NOMO-1 treated with dmso at 0.1 percent for 144 hours (cell line): ENCODE results near the gene OR1E2.
"Not testable (repeated sequence)": the region's sequence is repeated elsewhere in the genome, so short reads cannot be mapped to it uniquely, and the experiment has no call there.

Experiments used
- DNase-seq: peaks from one replicate; lab custom pipeline; 2025; ENCODE audit not compliant: unreplicated experiment; lab: John Stamatoyannopoulos, UW

Gene OR1E2

DNA sequence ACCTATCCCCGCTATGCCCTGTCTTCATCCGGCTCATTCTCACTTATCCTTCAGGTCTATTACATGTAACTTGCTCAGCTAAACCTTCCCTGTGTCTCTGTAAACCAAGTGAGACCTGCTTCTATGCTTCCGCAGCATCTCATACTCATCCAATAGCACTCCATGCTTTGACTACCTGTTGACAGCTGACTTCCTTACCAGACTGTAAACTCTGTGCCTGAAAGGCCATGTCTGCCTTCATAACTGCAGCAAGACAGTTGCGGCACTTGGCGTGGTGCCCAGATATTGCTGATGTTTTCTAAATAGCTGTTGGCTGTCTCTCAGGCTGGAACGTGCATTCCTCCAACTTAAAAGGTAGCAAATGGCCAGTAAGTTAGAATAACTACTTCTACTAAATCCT lies 33.6 kb downstream of the OR1E2 start:
- DNase-seq, result no peak

DNA sequence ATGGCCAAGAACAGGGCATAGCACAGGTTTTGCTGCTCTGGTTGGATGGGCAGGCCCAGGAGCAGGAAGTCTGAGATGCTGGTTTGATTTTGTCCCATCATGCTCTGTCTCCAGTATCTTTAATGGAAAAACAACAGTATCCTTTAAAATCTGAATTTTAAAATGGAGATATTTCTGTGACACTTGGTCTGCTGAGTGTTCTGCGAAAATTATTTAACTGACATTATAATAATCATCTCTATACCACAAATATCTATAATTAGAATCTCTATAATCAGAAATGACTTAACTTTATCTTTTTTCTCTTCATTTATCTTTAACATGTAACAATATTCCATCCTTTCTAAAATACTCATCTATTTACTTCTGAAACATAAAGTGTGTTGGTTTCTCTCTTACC lies 35.3 kb downstream of the OR1E2 start, which contains the start of gene OR1E1:
Gene OR1E1 (minus strand): TSS at position 101 of the 400 bp plus-strand sequence. CDS start 0 bp downstream, at position 101.
- no peak for DNase-seq

DNA sequence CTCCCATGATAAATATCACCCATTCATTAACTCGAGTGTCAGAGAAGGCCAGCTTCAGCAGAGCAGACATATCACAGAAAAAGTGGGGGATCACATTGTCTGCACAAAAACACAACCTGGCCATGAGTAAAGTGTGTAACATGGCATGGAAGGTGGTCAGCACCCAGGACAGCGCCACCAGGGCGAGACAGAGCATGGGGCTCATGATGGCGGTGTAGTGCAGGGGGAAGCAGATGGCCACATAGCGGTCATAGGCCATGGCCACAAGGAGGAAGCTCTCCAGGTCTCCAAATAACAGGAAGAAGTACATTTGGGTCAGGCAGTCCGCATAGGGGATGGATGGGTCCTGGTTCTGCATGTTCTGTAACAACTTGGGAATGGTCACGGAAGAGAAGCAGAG lies 35.8 kb downstream of the OR1E2 start:
- not testable (repeated sequence) for DNase-seq

DNA sequence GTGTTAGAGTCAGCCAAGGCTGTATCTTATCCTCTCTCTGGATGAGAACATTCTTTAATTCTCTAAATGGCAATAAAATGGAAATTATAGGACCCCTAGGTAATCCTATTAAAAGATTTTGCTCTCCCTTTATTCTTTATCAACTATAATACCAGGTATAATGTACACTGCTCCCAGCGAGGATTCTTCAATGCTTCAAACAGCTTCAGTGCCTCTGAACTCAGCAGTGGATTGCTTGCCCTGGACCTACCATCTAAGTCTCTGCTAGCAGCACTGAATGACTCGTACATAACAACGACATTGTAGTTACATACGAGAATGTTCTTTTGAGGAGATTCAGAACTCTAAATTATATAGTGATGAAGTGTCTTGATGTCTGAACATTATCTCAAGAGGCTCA lies 43.9 kb downstream of the OR1E2 start:
- no peak for DNase-seq

DNA sequence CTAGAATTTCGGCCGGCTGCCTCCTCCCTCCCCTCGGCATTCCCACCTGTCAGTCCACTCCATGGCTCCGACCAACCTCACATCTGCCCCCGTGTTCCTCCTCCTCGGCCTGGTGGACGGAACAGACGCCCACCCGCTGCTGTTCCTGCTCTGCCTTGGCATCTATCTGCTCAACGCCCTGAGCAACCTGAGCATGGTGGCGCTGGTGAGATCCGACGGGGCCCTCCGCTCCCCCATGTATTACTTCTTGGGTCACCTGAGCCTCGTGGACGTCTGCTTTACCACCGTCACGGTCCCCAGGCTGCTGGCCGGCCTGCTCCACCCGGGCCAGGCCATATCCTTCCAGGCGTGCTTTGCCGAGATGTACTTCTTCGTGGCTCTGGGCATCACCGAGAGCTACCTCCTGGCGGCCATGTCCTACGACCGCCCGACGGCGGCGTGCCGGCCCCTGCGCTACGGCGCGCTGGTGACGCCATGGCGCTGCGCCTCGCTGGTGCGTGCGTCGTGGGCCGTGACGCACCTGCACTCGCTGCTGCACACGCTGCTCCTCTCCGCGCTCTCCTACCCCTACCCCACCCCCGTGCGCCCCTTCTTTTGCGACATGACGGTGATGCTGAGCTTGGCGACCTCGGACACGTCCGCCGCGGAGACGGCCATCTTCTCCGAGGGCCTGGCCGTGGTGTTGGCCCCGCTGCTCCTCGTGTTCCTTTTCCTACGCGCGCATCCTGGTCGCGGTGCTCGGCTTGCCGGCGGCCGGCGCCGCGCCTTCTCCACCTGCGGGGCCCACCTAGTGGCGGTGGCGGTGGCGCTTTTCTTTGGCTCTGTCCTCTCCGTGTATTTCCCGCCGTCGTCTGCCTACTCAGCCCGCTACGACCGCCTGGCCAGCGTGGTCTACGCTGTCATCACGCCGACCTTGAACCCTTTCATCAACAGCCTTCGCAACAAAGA lies 47.5 kb downstream of the OR1E2 start, which contains the start of gene OR3A2:
Gene OR3A2 (minus strand): TSS at position 440 of the 948 bp plus-strand sequence.
- no peak for DNase-seq
